HL-60 (cell line): ENCODE results near the gene APMAP.

Experiments
- CTCF ChIP-seq: IDR thresholded peaks from one replicate; pipeline ENCODE4 v1.5.1; 2011; ENCODE audit warnings: low read length, control low read depth, inconsistent platforms; ENCODE audit not compliant: insufficient read depth
- GABPA ChIP-seq: IDR thresholded peaks from 2 replicates; pipeline ENCODE4 v1.6.1; 2012; ENCODE audit warnings: low read depth
- POLR2AphosphoS5 ChIP-seq: IDR thresholded peaks from 2 replicates; pipeline ENCODE4 v1.6.1; 2012; ENCODE audit warnings: low read depth
- REST ChIP-seq: IDR thresholded peaks from 2 replicates; pipeline ENCODE4 v1.6.1; 2012; ENCODE audit warnings: low read depth; ENCODE audit not compliant: insufficient replicate concordance
- SPI1 ChIP-seq: IDR thresholded peaks from 2 replicates; pipeline ENCODE4 v1.6.1; 2012; ENCODE audit warnings: low read depth, mild to moderate bottlenecking, borderline replicate concordance

GRCh38 chr20:24979036-24979960 lies 13.3 kb downstream of the APMAP start:
- TF ChIP-seq CTCF, result no peak
- no peak for TF ChIP-seq GABPA
- no peak for TF ChIP-seq REST
- no peak for TF ChIP-seq POLR2AphosphoS5
- no peak for TF ChIP-seq SPI1
